Measurements from ENCODE around the gene NDUFAB1.
"Not testable (repeated sequence)": the region's sequence is repeated elsewhere in the genome, so short reads cannot be mapped to it uniquely, and the experiment has no call there.

Gene NDUFAB1

DNA sequence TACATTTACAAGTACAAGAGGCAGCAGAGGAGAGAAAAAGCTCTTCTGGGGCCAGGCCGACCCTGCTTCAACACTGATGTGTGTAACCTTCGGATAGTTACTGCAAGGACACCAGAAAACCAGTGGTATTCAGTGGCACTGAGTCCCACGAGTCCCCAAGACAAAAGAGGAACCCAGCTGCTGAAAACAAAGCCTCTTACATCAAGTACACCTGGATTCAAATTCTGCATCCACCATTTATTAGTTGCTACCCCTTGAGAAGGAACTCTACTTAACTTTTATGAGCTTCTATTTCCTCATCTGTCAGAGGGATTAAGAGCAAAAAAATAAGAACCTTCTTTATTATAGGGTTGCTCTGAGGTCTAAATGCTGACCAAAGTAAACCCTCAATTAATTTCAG is 41.6 kb downstream of the NDUFAB1 start:
- DNase-seq (ENCODE audit: low spot score), result no peak

- DNase-seq (ENCODE audit: low spot score), result no peak
These were observed 44.0 kb downstream of the NDUFAB1 start for GRCh38 chr16:23552161-23552560.

DNA sequence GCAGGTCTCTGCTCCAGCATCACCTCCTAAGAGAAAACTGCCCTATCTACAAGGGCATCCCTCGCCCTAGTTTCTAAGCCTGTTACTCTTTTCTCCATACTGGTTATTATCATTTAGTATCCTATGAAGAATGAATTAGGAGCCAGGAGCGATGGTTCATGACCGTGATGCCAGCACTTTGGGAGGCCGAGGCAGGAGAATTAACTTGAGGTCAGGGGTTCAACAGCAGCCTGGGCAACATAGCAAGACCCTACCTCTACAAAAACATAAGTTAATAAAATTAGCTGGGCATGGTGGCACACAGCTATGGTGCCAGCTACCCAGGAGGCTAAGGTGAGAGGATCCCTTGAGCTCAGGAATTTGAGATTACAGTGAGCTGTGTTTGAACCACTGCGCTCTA is 46.2 kb downstream of the NDUFAB1 start:
- no peak for DNase-seq (ENCODE audit: low spot score)

DNA sequence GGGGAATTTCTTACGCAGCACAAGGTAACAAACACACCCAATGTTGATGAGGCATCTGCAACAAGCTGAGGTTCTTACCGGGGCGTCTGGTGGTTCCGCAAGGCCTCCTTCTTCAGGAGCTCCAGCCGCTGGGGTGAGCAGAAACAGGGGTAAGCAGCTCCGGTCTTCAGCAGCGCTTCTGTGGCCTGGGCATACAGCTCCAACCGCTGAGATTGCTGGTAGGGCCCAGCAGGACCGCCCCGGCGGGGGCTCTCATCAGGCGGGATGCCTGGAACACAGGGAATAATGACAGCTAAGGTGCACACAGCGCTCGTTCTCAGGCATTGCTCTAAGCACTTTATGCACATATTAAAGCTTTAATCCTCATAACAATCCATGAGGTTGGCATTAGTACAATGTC is 51.7 kb downstream of the NDUFAB1 start:
- DNase-seq (ENCODE audit: low spot score), result no peak

GRCh38 chr16:23540817-23541178 is 55.3 kb downstream of the NDUFAB1 start:
- not testable (repeated sequence) for DNase-seq (ENCODE audit: low spot score)

GRCh38 chr16:23539984-23540816 is 55.9 kb downstream of the NDUFAB1 start:
- no peak for DNase-seq (ENCODE audit: low spot score)

- DNase-seq (ENCODE audit: low spot score), result no peak
These were observed 57.2 kb downstream of the NDUFAB1 start for GRCh38 chr16:23538919-23539278.

DNA sequence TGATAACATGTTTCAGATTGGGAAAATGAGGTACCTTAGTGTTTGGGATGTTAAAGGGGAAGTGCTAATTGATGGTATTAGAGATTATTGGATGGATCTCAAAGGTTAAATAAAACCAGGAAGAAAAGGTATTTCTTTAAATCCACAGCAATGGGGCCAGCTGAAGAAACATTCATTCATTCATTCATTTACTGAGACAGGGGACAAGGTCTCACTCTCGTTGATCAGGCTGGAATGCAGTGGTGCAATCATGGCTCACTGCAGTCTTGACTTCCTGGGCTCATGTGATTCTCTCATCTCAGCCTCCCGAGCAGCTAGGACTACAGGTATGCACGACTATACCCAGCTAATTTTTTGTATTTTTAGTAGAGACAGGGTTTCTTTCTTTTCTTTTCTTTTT is 58.7 kb downstream of the NDUFAB1 start:
- DNase-seq (ENCODE audit: low spot score), result no peak

DNA sequence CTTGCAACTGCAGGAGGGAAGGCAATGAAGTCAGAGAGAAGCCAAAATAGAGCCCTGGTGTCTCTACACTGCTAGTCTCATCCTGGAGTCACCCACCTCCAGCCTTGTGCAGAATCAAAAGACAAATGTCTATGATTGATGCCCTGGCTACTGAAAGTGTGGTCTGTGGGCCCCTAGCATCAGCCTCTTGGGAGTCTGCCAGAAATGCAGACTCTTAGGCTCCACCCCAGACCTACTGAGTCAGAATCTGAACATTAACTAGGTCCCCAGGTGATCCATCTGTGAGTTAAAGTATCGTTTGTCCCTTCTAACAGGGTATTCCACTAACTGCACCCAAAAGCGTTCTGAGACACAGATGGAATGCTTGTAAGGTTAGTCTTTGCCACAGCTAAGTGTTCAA is 60.2 kb downstream of the NDUFAB1 start:
- no peak for DNase-seq (ENCODE audit: low spot score)

- no peak for DNase-seq (ENCODE audit: low spot score)
These were observed 61.0 kb downstream of the NDUFAB1 start for GRCh38 chr16:23534868-23535860.

DNA sequence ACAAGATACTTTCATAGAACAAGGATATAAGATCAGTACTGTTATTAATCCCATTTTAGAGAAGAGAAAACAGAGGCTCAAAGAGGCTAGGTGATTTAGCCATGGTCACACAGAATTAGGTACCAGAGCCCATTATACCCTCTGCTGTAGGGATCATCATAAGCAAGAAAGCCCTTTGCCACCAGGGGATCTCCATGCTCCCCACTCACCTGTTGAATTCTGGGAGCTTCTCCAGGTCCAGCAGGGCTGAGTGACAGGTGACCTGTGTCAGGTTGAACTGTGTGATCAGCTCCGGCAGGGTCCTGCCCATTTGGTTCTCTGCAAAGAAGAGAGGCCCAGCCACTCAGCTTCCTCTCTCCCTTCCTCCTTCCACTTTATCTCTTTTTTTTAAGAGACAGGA is 63.7 kb downstream of the NDUFAB1 start:
- DNase-seq (ENCODE audit: low spot score), result no peak
